HepG2 (cell line): ENCODE results near the gene CD300LG. TPM values are rescaled to one million over a fixed set of nuclear protein-coding genes. Genes with fewer than 3 reads are reported as not detected.
A peak's percentile ranks its signal among the peaks of the same experiment; 100 is the strongest.

ENCODE experiments used
- ATAC-seq: fragments of 200-7000 bp; cut with Tn5 transposase; 3 replicates; pipeline ENCODE4 v1.9.1; 2020; ENCODE audit warnings: mild to moderate bottlenecking, moderate library complexity
- BruUV-seq: library from RNA; stranded (reverse); fragments of 400-500 nt; replicated peaks from 2 replicates; lab custom pipeline; 2021; lab: Mats Ljungman, UMichigan
- CTCF ChIA-PET: fragments of 300-600 bp; formaldehyde crosslinking; extraction: SDS; loops from one replicate; lab custom pipeline; 2021; ENCODE audit warnings: low total read pairs, inconsistent platforms, low intra/inter-chr PET ratio; lab: Yijun Ruan, JAX
- POLR2A ChIA-PET: fragments of 350-600 bp; sonication (Branson Sonifier 250); formaldehyde crosslinking; loops from one replicate; lab custom pipeline; 2020; ENCODE audit warnings: antibody characterized with exemption, inconsistent platforms; lab: Yijun Ruan, JAX
- DNase-seq: peaks from one replicate; pipeline ENCODE4 v3.0.0-alpha.2; 2015; ENCODE audit warnings: low spot score
- FAIRE-seq: peaks from 3 replicates; lab custom pipeline; 2011; peaks lifted over from hg19 to GRCh38; lab: Jason Lieb, UNC
- H2AFZ ChIP-seq: one replicate; pipeline ENCODE4 v1.6.1; 2011; ENCODE audit warnings: low read length, inconsistent platforms
- H3K27ac ChIP-seq: fragments of 300-600 bp; 3 replicates; pipeline ENCODE4 v1.8.0; 2011; ENCODE audit warnings: mixed run types, mild to moderate bottlenecking, mixed read lengths, low read length, inconsistent platforms; ENCODE audit not compliant: insufficient read depth; ENCODE audit errors: extremely low read length
- H3K27me3 ChIP-seq, 2 experiments: fragments of 200-600 bp in 1 of 2; 2 replicates in 1 of 2; 3 replicates in 1 of 2; pipeline versions ENCODE4 v1.6.0 to v1.8.0; 2011; ENCODE audit warnings: low read length in 2 of 2, mild to moderate bottlenecking in 2 of 2, moderate library complexity in 2 of 2, inconsistent platforms in 1 of 2; ENCODE audit not compliant: insufficient read depth in 2 of 2, control insufficient read depth in 1 of 2
- H3K36me3 ChIP-seq, 2 experiments: fragments of 200-600 bp in 1 of 2; replicated peaks in 1 of 2; 2 replicates in 1 of 2; 3 replicates in 1 of 2; pipeline versions ENCODE4 v1.5.1 to v1.8.0; 2011; ENCODE audit warnings: low read length in 2 of 2, inconsistent platforms in 1 of 2; ENCODE audit not compliant: insufficient read depth in 2 of 2, control insufficient read depth in 1 of 2
- H3K4me1 ChIP-seq: 2 replicates; pipeline ENCODE4 v1.5.1; 2012; ENCODE audit warnings: low read length, inconsistent platforms; ENCODE audit not compliant: insufficient read depth
- H3K4me2 ChIP-seq: 2 replicates; pipeline ENCODE4 v1.6.0; 2011; ENCODE audit warnings: low read depth, low read length, inconsistent platforms
- H3K4me3 ChIP-seq, 3 experiments: fragments of 200-600 bp in 1 of 3; sonication (generic), shearing (Covaris generic) in 1 of 3; replicated peaks in 1 of 3; 2 replicates each; pipeline ENCODE4 v1.5.1; 2011 to 2016; ENCODE audit warnings: low read length in 3 of 3, inconsistent platforms in 2 of 3, low read depth in 2 of 3, mild to moderate bottlenecking in 2 of 3, control low read depth in 1 of 3, mixed read lengths in 1 of 3; ENCODE audit not compliant: insufficient read depth in 1 of 3
- H3K79me2 ChIP-seq: one replicate; pipeline ENCODE4 v1.6.1; 2011; ENCODE audit warnings: low read length, inconsistent platforms; ENCODE audit not compliant: insufficient read depth
- H3K9ac ChIP-seq: 2 replicates; pipeline ENCODE4 v1.6.0; 2011; ENCODE audit warnings: mild to moderate bottlenecking, low read depth, low read length, inconsistent platforms; ENCODE audit not compliant: insufficient read depth
- H3K9me3 ChIP-seq: 2 replicates; pipeline ENCODE4 v1.5.1; 2012; ENCODE audit warnings: mild to moderate bottlenecking, low read length
- H4K20me1 ChIP-seq: 2 replicates; pipeline ENCODE4 v1.6.0; 2011; ENCODE audit warnings: inconsistent platforms, mild to moderate bottlenecking, low read length, moderate library complexity; ENCODE audit not compliant: insufficient read depth
- CHCHD3 ChIP-seq: sonication (generic); formaldehyde crosslinking; IDR thresholded peaks from 2 replicates; pipeline ENCODE4 v1.8.0; 2022; ENCODE audit warnings: mild to moderate bottlenecking, missing genetic modification reagents, moderate library complexity
- DBP ChIP-seq: sonication (generic); formaldehyde crosslinking; IDR thresholded peaks from 2 replicates; pipeline ENCODE4 v1.4.0; 2020; ENCODE audit warnings: missing genetic modification reagents; ENCODE audit errors: not compliant biosample characterization
- ELF4 ChIP-seq: sonication (generic); formaldehyde crosslinking; IDR thresholded peaks from 2 replicates; pipeline ENCODE4 v1.5.0; 2020; ENCODE audit warnings: missing genetic modification reagents, mild to moderate bottlenecking, moderate library complexity, borderline replicate concordance
- HNRNPL ChIP-seq: fragments of 200-400 bp; formaldehyde crosslinking; IDR thresholded peaks from 2 replicates; pipeline ENCODE4 v1.6.1; 2017; ENCODE audit warnings: mild to moderate bottlenecking, low read depth, low read length
- JARID2 ChIP-seq: sonication (generic); formaldehyde crosslinking; IDR thresholded peaks from 2 replicates; pipeline ENCODE4 v1.8.1; 2023; ENCODE audit warnings: missing genetic modification reagents, inconsistent platforms; ENCODE audit not compliant: insufficient replicate concordance
- JUND ChIP-seq: sonication (generic); formaldehyde crosslinking; IDR thresholded peaks from 2 replicates; pipeline ENCODE4 v1.8.0; 2022; ENCODE audit warnings: mild to moderate bottlenecking, missing genetic modification reagents
- KLF13 ChIP-seq: sonication (generic); formaldehyde crosslinking; IDR thresholded peaks from 2 replicates; pipeline ENCODE4 v1.4.0; 2020; ENCODE audit warnings: mild to moderate bottlenecking, missing genetic modification reagents
- NFKB2 ChIP-seq: sonication (generic); formaldehyde crosslinking; IDR thresholded peaks from 2 replicates; pipeline ENCODE4 v1.4.0; 2020; ENCODE audit warnings: missing genetic modification reagents, borderline replicate concordance
- ZBTB7A ChIP-seq: sonication (generic); formaldehyde crosslinking; IDR thresholded peaks from 2 replicates; pipeline ENCODE4 v1.8.0; 2022; ENCODE audit warnings: mild to moderate bottlenecking, missing genetic modification reagents
- ZNF20 ChIP-seq: sonication (generic); formaldehyde crosslinking; IDR thresholded peaks from 2 replicates; pipeline ENCODE4 v1.4.0; 2020; ENCODE audit warnings: mild to moderate bottlenecking, moderate library complexity, missing genetic modification reagents
- ZNF225 ChIP-seq: sonication (generic); formaldehyde crosslinking; IDR thresholded peaks from 2 replicates; pipeline ENCODE4 v1.4.0; 2020; ENCODE audit warnings: mild to moderate bottlenecking, missing genetic modification reagents
- ZNF34 ChIP-seq: sonication (generic); formaldehyde crosslinking; IDR thresholded peaks from 2 replicates; pipeline ENCODE4 v1.4.0; 2020; ENCODE audit warnings: mild to moderate bottlenecking, missing genetic modification reagents, borderline replicate concordance
- ZNF354B ChIP-seq: sonication (generic); formaldehyde crosslinking; IDR thresholded peaks from 2 replicates; pipeline ENCODE4 v1.8.0; 2022; ENCODE audit warnings: mild to moderate bottlenecking, missing genetic modification reagents
- ZNF607 ChIP-seq: sonication (generic); formaldehyde crosslinking; IDR thresholded peaks from 2 replicates; pipeline ENCODE4 v1.5.1; 2020; ENCODE audit warnings: missing genetic modification reagents, mild to moderate bottlenecking, borderline replicate concordance
- ZNF850 ChIP-seq: sonication (generic); formaldehyde crosslinking; conservative IDR thresholded peaks from 2 replicates; pipeline ENCODE4 v1.9.0; 2021; ENCODE audit warnings: mild to moderate bottlenecking, missing genetic modification reagents
- WGBS: methylation state at CpG from one replicate; pipeline ENCODE4 v1.1.6; 2017; ENCODE audit warnings: low lambda C conversion rate; 5-methylcytosine and 5-hydroxymethylcytosine counted together
- in situ Hi-C: cut with HindIII; loops from 2 replicates; pipeline ENCODE4 v1.10.0; 2017; ENCODE audit warnings: low pct_unique_long_range_greater_than_20kb; ENCODE audit not compliant: extremely low pct_ligation_motif_present
- intact Hi-C: fragments of 100-400 bp; cut with micrococcal nuclease; formaldehyde crosslinking; loops from one replicate; pipeline ENCODE4 v1.10.0; 2022; ENCODE audit not compliant: unreplicated experiment
- polyA plus RNA-seq, 8 experiments: library from polyadenylated mRNA; depleted of rRNA in 3 of 8; stranded (reverse) in 7 of 8; unstranded in 1 of 8; fragments of >200 nt; fragmentation: Illumina TruSeq in 4 of 8; extraction: Trizol in 4 of 8; gene quantifications; 2 replicates each; pipeline versions ENCODE4 v1.2.1 to v1.2.3, GENCODE V29; 2011 to 2016; ENCODE audit warnings: low read depth in 4 of 8, missing spikeins in 1 of 8, mixed read lengths in 1 of 8; ENCODE audit not compliant: insufficient read depth in 1 of 8
- total RNA-seq, 5 experiments: library from RNA; depleted of rRNA; stranded (reverse); fragments of >200 nt; fragmentation: Illumina TruSeq; extraction: Trizol; gene quantifications; 2 replicates each; pipeline ENCODE4 v1.2.3, GENCODE V29; 2016; ENCODE audit warnings: low read depth in 1 of 5
- TF ChIP-seq, protein P1 (sequence below): sonication (generic); formaldehyde crosslinking; IDR thresholded peaks from 2 replicates; pipeline ENCODE4 v1.4.0; 2020; ENCODE audit warnings: missing genetic modification reagents
- TF ChIP-seq, protein P2 (sequence below): sonication (generic); formaldehyde crosslinking; IDR thresholded peaks from 2 replicates; pipeline ENCODE4 v1.5.0; 2020; ENCODE audit warnings: missing genetic modification reagents
- TF ChIP-seq, protein P3 (sequence below): sonication (generic); formaldehyde crosslinking; IDR thresholded peaks from 2 replicates; pipeline ENCODE4 v1.4.0; 2020; ENCODE audit warnings: missing genetic modification reagents

CD300LG gene
- total and polyA plus RNA-seq, 2 of the 13 experiments (the other 11 are each of a cell fraction or from before 2014, with no cell fraction given), result not detected

- Histone ChIP-seq H3K36me3 (no peaks in the 10 kb centered on the region), H3K27me3 (peaks cover 0 to 27% of the 10 kb centered on the region in 2 experiments; a peak in 4 of 5 replicates), H3K4me2 (peak overlapping the region; percentile 25; the same call in 1 of the 2 replicates), H3K4me1 (peaks cover 11% of the 10 kb centered on the region; the same call in 1 of the 2 replicates), H3K79me2 (no peaks in the 10 kb centered on the region), H4K20me1 (no peaks in the 10 kb centered on the region), H2AFZ (no peak overlapping the region), H3K27ac (no peak overlapping the region), H3K9me3 (no peaks in the 10 kb centered on the region), H3K4me3 (no peak overlapping the region), H3K9ac (no peak overlapping the region)
- in situ Hi-C loops (no loop called here), intact Hi-C loops (no loop called here)
- FAIRE-seq (no peak), ATAC-seq (no peak), DNase-seq (no peak)
- ChIA-PET CTCF (no interaction called here), POLR2A (no interaction called here)
- WGBS, result 22% methylated on average over 10 of the region's 10 CpGs
- TF ChIP-seq JARID2 (CRISPR knock-in tag), result no peak
- TF ChIP-seq NFKB2 (CRISPR knock-in tag), result no peak
- TF ChIP-seq JUND (CRISPR knock-in tag), result no peak
- TF ChIP-seq ZNF34 (CRISPR knock-in tag), result no peak
- TF ChIP-seq, protein P1, sequence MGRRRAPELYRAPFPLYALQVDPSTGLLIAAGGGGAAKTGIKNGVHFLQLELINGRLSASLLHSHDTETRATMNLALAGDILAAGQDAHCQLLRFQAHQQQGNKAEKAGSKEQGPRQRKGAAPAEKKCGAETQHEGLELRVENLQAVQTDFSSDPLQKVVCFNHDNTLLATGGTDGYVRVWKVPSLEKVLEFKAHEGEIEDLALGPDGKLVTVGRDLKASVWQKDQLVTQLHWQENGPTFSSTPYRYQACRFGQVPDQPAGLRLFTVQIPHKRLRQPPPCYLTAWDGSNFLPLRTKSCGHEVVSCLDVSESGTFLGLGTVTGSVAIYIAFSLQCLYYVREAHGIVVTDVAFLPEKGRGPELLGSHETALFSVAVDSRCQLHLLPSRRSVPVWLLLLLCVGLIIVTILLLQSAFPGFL (CRISPR knock-in tag), result no peak
- no peak for TF ChIP-seq KLF13 (CRISPR knock-in tag)
- no peak for TF ChIP-seq ZBTB7A (CRISPR knock-in tag)
- no peak for TF ChIP-seq ZNF850 (CRISPR knock-in tag)
- no peak for TF ChIP-seq ZNF607 (CRISPR knock-in tag)
- no peak for TF ChIP-seq ELF4 (CRISPR knock-in tag)
- TF ChIP-seq, protein P2, sequence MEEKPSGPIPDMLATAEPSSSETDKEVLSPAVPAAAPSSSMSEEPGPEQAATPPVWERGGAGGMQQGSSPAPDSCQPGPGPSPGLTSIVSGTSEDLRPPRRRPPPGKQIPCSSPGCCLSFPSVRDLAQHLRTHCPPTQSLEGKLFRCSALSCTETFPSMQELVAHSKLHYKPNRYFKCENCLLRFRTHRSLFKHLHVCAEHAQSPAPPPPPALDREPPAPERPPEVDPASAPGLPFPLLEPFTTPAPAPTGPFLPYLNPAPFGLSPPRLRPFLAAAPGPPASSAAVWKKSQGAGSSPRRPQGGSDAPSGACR (CRISPR knock-in tag), result no peak
- TF ChIP-seq, protein P3, sequence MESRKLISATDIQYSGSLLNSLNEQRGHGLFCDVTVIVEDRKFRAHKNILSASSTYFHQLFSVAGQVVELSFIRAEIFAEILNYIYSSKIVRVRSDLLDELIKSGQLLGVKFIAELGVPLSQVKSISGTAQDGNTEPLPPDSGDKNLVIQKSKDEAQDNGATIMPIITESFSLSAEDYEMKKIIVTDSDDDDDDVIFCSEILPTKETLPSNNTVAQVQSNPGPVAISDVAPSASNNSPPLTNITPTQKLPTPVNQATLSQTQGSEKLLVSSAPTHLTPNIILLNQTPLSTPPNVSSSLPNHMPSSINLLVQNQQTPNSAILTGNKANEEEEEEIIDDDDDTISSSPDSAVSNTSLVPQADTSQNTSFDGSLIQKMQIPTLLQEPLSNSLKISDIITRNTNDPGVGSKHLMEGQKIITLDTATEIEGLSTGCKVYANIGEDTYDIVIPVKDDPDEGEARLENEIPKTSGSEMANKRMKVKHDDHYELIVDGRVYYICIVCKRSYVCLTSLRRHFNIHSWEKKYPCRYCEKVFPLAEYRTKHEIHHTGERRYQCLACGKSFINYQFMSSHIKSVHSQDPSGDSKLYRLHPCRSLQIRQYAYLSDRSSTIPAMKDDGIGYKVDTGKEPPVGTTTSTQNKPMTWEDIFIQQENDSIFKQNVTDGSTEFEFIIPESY, result no peak
- TF ChIP-seq CHCHD3, result no peak
- no peak for TF ChIP-seq ZNF225
- no peak for TF ChIP-seq ZNF354B (CRISPR knock-in tag)
- no peak for TF ChIP-seq DBP (CRISPR knock-in tag)
- no peak for TF ChIP-seq HNRNPL
- TF ChIP-seq ZNF20 (CRISPR knock-in tag), result no peak
- BruUV-seq, result no TSS peak
Observed at GRCh38 chr17:43868226-43868994, 21.4 kb downstream of the CD300LG start.
